ENCODE measurements around the gene MGAT3.

MGAT3 gene

DNA sequence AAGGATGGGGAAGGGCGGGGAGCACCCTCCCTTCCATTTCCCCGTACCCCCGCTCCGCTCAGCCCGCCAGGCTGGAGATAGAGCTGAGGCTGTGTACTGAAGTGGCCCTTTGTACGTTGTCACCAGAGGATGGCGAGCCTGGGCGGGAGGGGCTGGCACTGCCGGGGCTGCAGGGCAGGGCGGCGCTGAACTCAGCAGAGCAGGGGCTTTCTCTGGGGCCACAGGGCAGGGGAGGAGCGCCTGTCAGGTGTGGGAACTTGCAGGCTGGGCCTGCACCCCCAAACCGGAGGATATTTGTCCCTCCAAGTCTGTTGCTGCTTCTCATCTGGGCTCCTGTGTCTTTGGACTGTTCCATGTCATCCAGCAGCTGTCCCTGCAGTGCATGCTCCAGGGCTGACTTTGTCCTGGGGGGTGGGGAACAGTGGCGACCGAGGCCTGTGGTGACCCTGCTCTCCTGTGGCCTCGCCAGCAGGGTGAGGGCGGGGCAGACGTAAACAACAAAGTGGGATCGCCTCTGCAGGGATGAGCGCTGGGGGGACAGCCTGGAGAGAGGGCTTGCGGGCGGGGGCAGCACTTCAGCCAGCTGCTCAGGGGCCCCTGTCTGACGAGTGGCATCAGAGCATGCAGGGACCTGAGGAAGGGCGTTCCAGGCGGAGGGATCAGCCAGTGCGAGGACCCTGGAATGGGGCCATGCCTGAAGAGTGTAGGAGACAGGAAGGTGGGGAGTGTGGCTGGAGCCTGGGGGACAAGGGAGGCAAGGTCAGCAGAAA lies 13.1 kb downstream of the MGAT3 start:
- TF ChIP-seq CTCF (IDR thresholded peaks at IDR 0.05; ENCODE audit: insufficient read depth, low read depth, low read length, missing control alignments), result no peak
- H3K4me3 ChIP-seq (ENCODE audit: low read length), result no peak overlapping the region
- DNase-seq (ENCODE audit: low read depth), result no peak

GRCh38 chr22:39470451-39471291 lies 13.9 kb downstream of the MGAT3 start:
- no peak for DNase-seq (ENCODE audit: low read depth)
- no peak overlapping the region for H3K4me3 ChIP-seq (ENCODE audit: low read length)
- TF ChIP-seq CTCF (IDR thresholded peaks at IDR 0.05; ENCODE audit: insufficient read depth, low read depth, low read length, missing control alignments), result no peak

- no peak for TF ChIP-seq CTCF (IDR thresholded peaks at IDR 0.05; ENCODE audit: insufficient read depth, low read depth, low read length, missing control alignments)
- DNase-seq (ENCODE audit: low read depth), result peak; percentile 23
- no peak overlapping the region for H3K4me3 ChIP-seq (ENCODE audit: low read length)
These were observed 14.7 kb downstream of the MGAT3 start for GRCh38 chr22:39471381-39472141.

GRCh38 chr22:39472570-39473556 lies 16.1 kb downstream of the MGAT3 start:
- no peak for DNase-seq (ENCODE audit: low read depth)
- TF ChIP-seq CTCF (IDR thresholded peaks at IDR 0.05; ENCODE audit: insufficient read depth, low read depth, low read length, missing control alignments), result no peak
- H3K4me3 ChIP-seq (ENCODE audit: low read length), result no peak overlapping the region

DNA sequence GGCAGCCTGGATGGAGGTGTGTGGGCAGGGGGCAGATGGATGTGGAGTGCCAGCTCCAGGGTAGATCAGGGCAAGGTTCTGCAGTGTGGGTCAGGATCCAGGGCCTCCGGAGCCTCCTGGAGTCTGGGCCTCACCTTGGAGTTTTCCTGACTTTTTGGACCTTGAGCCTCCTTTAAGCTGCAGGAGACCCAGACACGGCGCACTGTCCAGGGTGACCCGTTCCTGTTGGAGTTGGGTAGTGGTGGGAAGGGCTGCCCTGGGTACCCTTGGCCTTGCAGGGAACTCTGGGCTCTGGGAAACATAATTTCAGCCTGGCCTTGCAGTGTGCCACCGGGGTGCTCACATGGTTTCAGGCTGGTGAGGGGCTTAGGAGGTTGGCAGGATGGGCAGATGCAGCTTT lies 17.0 kb downstream of the MGAT3 start:
- H3K4me3 ChIP-seq (ENCODE audit: low read length), result no peak overlapping the region
- TF ChIP-seq CTCF (IDR thresholded peaks at IDR 0.05; ENCODE audit: insufficient read depth, low read depth, low read length, missing control alignments), result no peak
- no peak for DNase-seq (ENCODE audit: low read depth)
